NCI-H2029 (cell line): ENCODE results near the gene TNS3.

Source experiments
- DNase-seq: peaks from one replicate; lab custom pipeline; 2025; lab: John Stamatoyannopoulos, UW

Gene TNS3

GRCh38 chr7:47329320-47329926, 252.5 kb downstream of the TNS3 start:
- no peak for DNase-seq

- DNase-seq = no peak
These were observed 253.3 kb downstream of the TNS3 start for GRCh38 chr7:47328392-47329319.

GRCh38 chr7:47327698-47328391, 254.1 kb downstream of the TNS3 start:
- no peak for DNase-seq

- DNase-seq = no peak
These were observed 254.6 kb downstream of the TNS3 start for GRCh38 chr7:47327346-47327697.

GRCh38 chr7:47326808-47327207, 255.1 kb downstream of the TNS3 start:
- no peak for DNase-seq

- no peak for DNase-seq
These were observed 255.7 kb downstream of the TNS3 start for GRCh38 chr7:47326220-47326619.

GRCh38 chr7:47325337-47325736, 256.6 kb downstream of the TNS3 start:
- no peak for DNase-seq

- DNase-seq = no peak
These were observed 258.0 kb downstream of the TNS3 start for GRCh38 chr7:47323904-47324303.

- no peak for DNase-seq
These were observed 259.2 kb downstream of the TNS3 start for GRCh38 chr7:47322731-47323130.

GRCh38 chr7:47320296-47320695, 261.6 kb downstream of the TNS3 start:
- DNase-seq = no peak

GRCh38 chr7:47318395-47319182, 263.3 kb downstream of the TNS3 start:
- no peak for DNase-seq

GRCh38 chr7:47317487-47317886, 264.4 kb downstream of the TNS3 start:
- no peak for DNase-seq

- DNase-seq = no peak
These were observed 266.9 kb downstream of the TNS3 start for GRCh38 chr7:47314728-47315607.

GRCh38 chr7:47314248-47314647, 267.7 kb downstream of the TNS3 start:
- no peak for DNase-seq

GRCh38 chr7:47313564-47313963, 268.3 kb downstream of the TNS3 start:
- DNase-seq = no peak

- no peak for DNase-seq
These were observed 270.0 kb downstream of the TNS3 start for GRCh38 chr7:47311891-47312290.

- DNase-seq = no peak
These were observed 271.9 kb downstream of the TNS3 start for GRCh38 chr7:47310020-47310419.

- DNase-seq = no peak
These were observed 273.1 kb downstream of the TNS3 start for GRCh38 chr7:47308808-47309207.

GRCh38 chr7:47307311-47307710, 274.6 kb downstream of the TNS3 start:
- no peak for DNase-seq

- DNase-seq = no peak
These were observed 276.9 kb downstream of the TNS3 start for GRCh38 chr7:47304727-47305719.
